PC-3 (cell line): ENCODE data around the gene IRF2.

Experiments used
- CTCF ChIP-seq: fragments of 300-600 bp; sonication (generic); conservative IDR thresholded peaks from 2 replicates; pipeline ENCODE4 v1.5.1; 2017; ENCODE audit warnings: antibody characterized with exemption, low read depth, mild to moderate bottlenecking, low read length
- EZH2 ChIP-seq: fragments of 300-600 bp; sonication (generic); IDR thresholded peaks from one replicate; pipeline ENCODE4 v1.6.1; 2017; ENCODE audit warnings: antibody characterized with exemption, mild to moderate bottlenecking, low read length; ENCODE audit not compliant: unreplicated experiment

GRCh38 chr4:184368731-184369130 is 105.6 kb downstream of the IRF2 start:
- TF ChIP-seq CTCF (no peak), EZH2 (no peak)
